K562 (cell line): ENCODE data around the gene YPEL4. TPM values are rescaled to one million over a fixed set of nuclear protein-coding genes. Genes with fewer than 3 reads are reported as not detected.

Experiments used
- ELF4 ChIP-seq: fragments of 450-650 bp; formaldehyde crosslinking; IDR thresholded peaks from 2 replicates; pipeline ENCODE4 v1.4.0; 2022; ENCODE audit warnings: missing genetic modification characterization
- FOXM1 ChIP-seq, 2 experiments: fragments of 450-650 bp in 1 of 2; sonication (generic) in 1 of 2; formaldehyde crosslinking in 1 of 2; IDR thresholded peaks; 2 replicates each; pipeline versions ENCODE4 v1.6.1 to v1.9.0; 2017 to 2022; ENCODE audit warnings: low read depth in 2 of 2, mild to moderate bottlenecking in 2 of 2, missing genetic modification reagents in 1 of 2, moderate library complexity in 1 of 2
- GTF2A2 ChIP-seq: IDR thresholded peaks from 2 replicates; pipeline ENCODE4 v1.6.1; 2016; ENCODE audit warnings: mild to moderate bottlenecking, missing genetic modification characterization, missing compliant biosample characterization
- KLF6 ChIP-seq: fragments of 250-450 bp; sonication (Bioruptor Pico); IDR thresholded peaks from 2 replicates; pipeline ENCODE4 v1.4.0; 2020; ENCODE audit warnings: mild to moderate bottlenecking, moderate library complexity, borderline replicate concordance
- MCM7 ChIP-seq, 2 experiments: fragments of 450-650 bp; IDR thresholded peaks; 2 replicates each; pipeline ENCODE4 v1.6.1; 2016 to 2018
- SAP30 ChIP-seq: fragments of 200-600 bp; sonication (generic); IDR thresholded peaks from 2 replicates; pipeline ENCODE4 v1.6.1; 2012; ENCODE audit warnings: borderline replicate concordance, low read depth, mild to moderate bottlenecking, moderate library complexity, low read length, control low read depth, inconsistent platforms; ENCODE audit not compliant: insufficient read depth, poor library complexity, severe bottlenecking
- SMAD1 ChIP-seq: fragments of 150-350 bp; IDR thresholded peaks from 2 replicates; pipeline ENCODE4 v1.6.1; 2014; ENCODE audit warnings: low read length, low read depth; ENCODE audit not compliant: partially characterized antibody
- TAF1 ChIP-seq: IDR thresholded peaks from 2 replicates; pipeline ENCODE4 v1.6.1; 2011; ENCODE audit warnings: mild to moderate bottlenecking, low read length, moderate library complexity; ENCODE audit not compliant: insufficient read depth, control insufficient read depth, severe bottlenecking; ENCODE audit errors: extremely low read depth
- ZBTB1 ChIP-seq: sonication (generic); formaldehyde crosslinking; IDR thresholded peaks from 2 replicates; pipeline ENCODE4 v1.8.1; 2023; ENCODE audit warnings: missing genetic modification reagents, low read depth, mild to moderate bottlenecking, borderline replicate concordance
- ZNF274 ChIP-seq: IDR thresholded peaks from 2 replicates; pipeline ENCODE4 v1.6.1; 2011; ENCODE audit warnings: low read depth, mild to moderate bottlenecking, low read length, moderate library complexity, borderline replicate concordance
- polyA plus RNA-seq, 8 experiments: library from polyadenylated mRNA; depleted of rRNA in 4 of 8; stranded (reverse) in 5 of 8; unstranded in 3 of 8; fragments of >200 nt; fragmentation: Nextera tagmentation in 2 of 8; fragmentation: Illumina TruSeq in 1 of 8; extraction: Ambion mirVana in 2 of 8; extraction: Trizol in 1 of 8; gene quantifications; 2 replicates each; pipeline versions ENCODE4 v1.2.1 to v1.2.3, GENCODE V29; 2011 to 2014; ENCODE audit warnings: inconsistent platforms in 1 of 8, missing spikeins in 1 of 8
- total RNA-seq, 7 experiments: library from RNA; depleted of rRNA in 6 of 7; stranded (reverse); fragments of >200 nt in 6 of 7; fragmentation: Illumina TruSeq in 2 of 7; extraction: Trizol in 2 of 7; gene quantifications; 2 replicates each; pipeline versions ENCODE4 v1.2.1 to v1.2.3, GENCODE V29; 2011 to 2021; ENCODE audit warnings: low replicate concordance in 1 of 7
- TF ChIP-seq, protein P1 (sequence below): fragments of 250-450 bp; sonication (Bioruptor Pico); IDR thresholded peaks from 2 replicates; pipeline ENCODE4 v1.6.1; 2021; ENCODE audit warnings: mild to moderate bottlenecking
- TF ChIP-seq, protein P2 (sequence below): fragments of 250-450 bp; sonication (Bioruptor Pico); IDR thresholded peaks from 2 replicates; pipeline ENCODE4 v1.4.0; 2020; ENCODE audit warnings: mild to moderate bottlenecking, moderate library complexity
- TF ChIP-seq, protein P3 (sequence below): fragments of 250-450 bp; sonication (Bioruptor Pico); IDR thresholded peaks from 2 replicates; pipeline ENCODE4 v1.4.0; 2020; ENCODE audit warnings: mild to moderate bottlenecking, moderate library complexity, borderline replicate concordance
- TF ChIP-seq, protein P4 (sequence below), 2 experiments: IDR thresholded peaks; 2 replicates each; pipeline ENCODE4 v1.6.1; 2011; ENCODE audit warnings: borderline replicate concordance in 1 of 2, control low read depth in 1 of 2, low read depth in 1 of 2, low read length in 1 of 2, mild to moderate bottlenecking in 1 of 2, mixed read lengths in 1 of 2, moderate library complexity in 1 of 2; ENCODE audit not compliant: insufficient read depth in 1 of 2, insufficient read length in 1 of 2, poor library complexity in 1 of 2, severe bottlenecking in 1 of 2; ENCODE audit errors: extremely low read depth in 1 of 2

Gene YPEL4
- total and polyA plus RNA-seq, 9 of the 15 experiments (the other 6 are each of a cell fraction or from before 2014, with no cell fraction given), result 0.07 to 1.4 (median 0.40) TPM; not detected in 2

DNA sequence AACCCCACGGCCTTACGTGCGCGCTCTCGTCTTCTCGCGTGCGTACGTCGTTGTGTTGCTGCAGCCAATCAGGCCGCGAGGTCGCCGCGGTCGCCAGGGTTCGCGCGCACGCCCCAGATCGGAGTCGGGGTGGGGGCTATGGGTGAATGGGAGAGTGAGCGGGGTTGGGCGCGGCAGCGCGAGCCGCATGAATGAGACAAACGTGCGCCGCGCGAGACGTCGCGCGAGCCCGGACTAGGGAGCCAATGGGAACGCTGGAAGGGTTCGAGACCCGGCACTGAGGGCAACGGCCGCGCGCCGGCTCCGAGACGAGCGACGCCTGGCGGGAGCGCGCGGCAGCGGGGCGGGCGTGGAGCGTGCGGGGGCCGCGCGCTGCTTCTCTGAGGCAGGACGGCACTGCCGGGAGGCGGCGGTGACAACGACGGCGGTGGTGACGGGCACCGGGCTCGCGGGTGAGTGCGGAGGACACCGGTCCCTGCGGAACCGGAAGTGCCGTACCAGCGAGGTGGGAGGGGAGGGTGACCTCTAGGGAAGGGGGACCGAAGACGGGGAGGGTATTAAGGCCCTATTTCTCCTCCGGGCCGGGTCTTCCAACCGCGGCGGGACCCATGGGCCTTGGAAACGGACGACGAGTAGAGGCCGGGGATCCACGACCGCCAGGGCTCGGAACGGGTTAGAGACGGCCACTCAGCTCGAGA is 18.2 kb upstream of the YPEL4 start, which contains the start of gene ZDHHC5 (continued):
- TF ChIP-seq, protein P1, sequence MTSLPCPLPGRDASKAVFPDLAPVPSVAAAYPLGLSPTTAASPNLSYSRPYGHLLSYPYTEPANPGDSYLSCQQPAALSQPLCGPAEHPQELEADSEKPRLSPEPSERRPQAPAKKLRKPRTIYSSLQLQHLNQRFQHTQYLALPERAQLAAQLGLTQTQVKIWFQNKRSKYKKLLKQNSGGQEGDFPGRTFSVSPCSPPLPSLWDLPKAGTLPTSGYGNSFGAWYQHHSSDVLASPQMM (CRISPR knock-in tag), result no peak
- TF ChIP-seq MCM7 (IDR thresholded peaks at IDR 0.05) (no peak), GTF2A2 (tag) (no peak), FOXM1 (IDR thresholded peaks at IDR 0.05; ENCODE audit: low read depth) (no peak), FOXM1 (CRISPR knock-in tag; IDR thresholded peaks at IDR 0.05; ENCODE audit: low read depth) (no peak), SAP30 (peak; percentile 83), ELF4 (peak; percentile 75), KLF6 (no peak), TAF1 (peak; percentile 88), ZBTB1 (CRISPR knock-in tag) (peak; percentile 87), ZNF274 (no peak), SMAD1 (no peak)
- TF ChIP-seq, protein P2, sequence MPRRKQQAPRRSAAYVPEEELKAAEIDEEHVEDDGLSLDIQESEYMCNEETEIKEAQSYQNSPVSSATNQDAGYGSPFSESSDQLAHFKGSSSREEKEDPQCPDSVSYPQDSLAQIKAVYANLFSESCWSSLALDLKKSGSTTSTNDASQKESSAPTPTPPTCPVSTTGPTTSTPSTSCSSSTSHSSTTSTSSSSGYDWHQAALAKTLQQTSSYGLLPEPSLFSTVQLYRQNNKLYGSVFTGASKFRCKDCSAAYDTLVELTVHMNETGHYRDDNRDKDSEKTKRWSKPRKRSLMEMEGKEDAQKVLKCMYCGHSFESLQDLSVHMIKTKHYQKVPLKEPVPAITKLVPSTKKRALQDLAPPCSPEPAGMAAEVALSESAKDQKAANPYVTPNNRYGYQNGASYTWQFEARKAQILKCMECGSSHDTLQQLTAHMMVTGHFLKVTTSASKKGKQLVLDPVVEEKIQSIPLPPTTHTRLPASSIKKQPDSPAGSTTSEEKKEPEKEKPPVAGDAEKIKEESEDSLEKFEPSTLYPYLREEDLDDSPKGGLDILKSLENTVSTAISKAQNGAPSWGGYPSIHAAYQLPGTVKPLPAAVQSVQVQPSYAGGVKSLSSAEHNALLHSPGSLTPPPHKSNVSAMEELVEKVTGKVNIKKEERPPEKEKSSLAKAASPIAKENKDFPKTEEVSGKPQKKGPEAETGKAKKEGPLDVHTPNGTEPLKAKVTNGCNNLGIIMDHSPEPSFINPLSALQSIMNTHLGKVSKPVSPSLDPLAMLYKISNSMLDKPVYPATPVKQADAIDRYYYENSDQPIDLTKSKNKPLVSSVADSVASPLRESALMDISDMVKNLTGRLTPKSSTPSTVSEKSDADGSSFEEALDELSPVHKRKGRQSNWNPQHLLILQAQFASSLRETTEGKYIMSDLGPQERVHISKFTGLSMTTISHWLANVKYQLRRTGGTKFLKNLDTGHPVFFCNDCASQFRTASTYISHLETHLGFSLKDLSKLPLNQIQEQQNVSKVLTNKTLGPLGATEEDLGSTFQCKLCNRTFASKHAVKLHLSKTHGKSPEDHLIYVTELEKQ (CRISPR knock-in tag), result no peak
- TF ChIP-seq, protein P3, sequence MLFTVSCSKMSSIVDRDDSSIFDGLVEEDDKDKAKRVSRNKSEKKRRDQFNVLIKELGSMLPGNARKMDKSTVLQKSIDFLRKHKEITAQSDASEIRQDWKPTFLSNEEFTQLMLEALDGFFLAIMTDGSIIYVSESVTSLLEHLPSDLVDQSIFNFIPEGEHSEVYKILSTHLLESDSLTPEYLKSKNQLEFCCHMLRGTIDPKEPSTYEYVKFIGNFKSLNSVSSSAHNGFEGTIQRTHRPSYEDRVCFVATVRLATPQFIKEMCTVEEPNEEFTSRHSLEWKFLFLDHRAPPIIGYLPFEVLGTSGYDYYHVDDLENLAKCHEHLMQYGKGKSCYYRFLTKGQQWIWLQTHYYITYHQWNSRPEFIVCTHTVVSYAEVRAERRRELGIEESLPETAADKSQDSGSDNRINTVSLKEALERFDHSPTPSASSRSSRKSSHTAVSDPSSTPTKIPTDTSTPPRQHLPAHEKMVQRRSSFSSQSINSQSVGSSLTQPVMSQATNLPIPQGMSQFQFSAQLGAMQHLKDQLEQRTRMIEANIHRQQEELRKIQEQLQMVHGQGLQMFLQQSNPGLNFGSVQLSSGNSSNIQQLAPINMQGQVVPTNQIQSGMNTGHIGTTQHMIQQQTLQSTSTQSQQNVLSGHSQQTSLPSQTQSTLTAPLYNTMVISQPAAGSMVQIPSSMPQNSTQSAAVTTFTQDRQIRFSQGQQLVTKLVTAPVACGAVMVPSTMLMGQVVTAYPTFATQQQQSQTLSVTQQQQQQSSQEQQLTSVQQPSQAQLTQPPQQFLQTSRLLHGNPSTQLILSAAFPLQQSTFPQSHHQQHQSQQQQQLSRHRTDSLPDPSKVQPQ (CRISPR knock-in tag), result no peak
- TF ChIP-seq, protein P4, sequence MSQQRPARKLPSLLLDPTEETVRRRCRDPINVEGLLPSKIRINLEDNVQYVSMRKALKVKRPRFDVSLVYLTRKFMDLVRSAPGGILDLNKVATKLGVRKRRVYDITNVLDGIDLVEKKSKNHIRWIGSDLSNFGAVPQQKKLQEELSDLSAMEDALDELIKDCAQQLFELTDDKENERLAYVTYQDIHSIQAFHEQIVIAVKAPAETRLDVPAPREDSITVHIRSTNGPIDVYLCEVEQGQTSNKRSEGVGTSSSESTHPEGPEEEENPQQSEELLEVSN (IDR thresholded peaks at IDR 0.05; ENCODE audit: borderline replicate concordance in 1 of 2, extremely low read depth in 1 of 2, insufficient read depth in 1 of 2, insufficient read length in 1 of 2, low read depth in 1 of 2, low read length in 1 of 2, poor library complexity in 1 of 2, severe bottlenecking in 1 of 2), result peak; percentile 76 to 84
